Measurements from ENCODE around the gene RUBCN. TPM values are rescaled to one million over a fixed set of nuclear protein-coding genes. Genes with fewer than 3 reads are reported as not detected.
A peak's percentile ranks its signal among the peaks of the same experiment; 100 is the strongest.

RUBCN gene
- total and polyA plus RNA-seq, 9 of the 15 experiments (the other 6 are each of a cell fraction or from before 2014, with no cell fraction given), result 8.4 to 24.0 (median 11.9) TPM

DNA sequence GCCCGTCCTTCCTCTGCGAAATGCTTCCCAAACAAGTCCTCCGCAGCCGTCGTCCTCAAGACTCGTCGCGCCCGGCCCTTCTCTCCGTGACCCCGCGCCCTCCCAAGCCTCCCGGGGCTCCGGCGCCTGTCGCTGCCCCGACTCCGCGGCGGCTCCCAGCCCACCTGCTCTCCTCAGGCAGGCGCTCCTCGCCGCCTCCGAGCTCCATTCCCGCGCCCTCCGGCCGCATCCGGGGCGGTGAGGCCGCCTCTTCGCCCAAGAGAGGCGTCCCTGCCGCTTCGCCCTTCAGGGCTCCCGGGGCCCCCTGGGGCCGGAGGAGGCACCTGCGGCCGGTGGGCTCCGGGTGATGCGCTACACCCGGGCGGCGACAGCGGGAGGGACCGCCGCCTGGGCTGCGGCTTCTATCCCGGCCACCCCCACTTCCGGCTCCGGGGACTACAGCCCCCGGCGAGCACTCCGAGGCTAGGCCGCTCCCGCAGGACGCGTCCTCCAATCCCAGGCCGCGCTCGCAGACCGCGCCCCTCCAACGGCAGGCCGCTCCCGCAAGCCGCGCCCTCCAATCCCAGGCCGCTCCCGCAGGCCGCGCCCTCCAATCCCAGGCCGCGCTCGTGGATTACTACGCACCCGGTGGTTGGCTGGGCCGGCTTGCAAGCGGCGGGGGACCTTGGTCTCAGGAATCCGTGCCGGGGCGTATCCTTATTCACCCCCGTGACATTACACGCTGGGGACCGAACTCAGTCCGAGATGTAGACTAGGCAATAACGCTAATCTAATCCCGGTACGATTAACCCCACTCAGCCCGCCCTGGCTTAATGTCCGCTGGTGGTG, at the start of gene RUBCN (continued):
- TF ChIP-seq ZNF639 (CRISPR knock-in tag; conservative IDR thresholded peaks at IDR 0.05 in 1 of 2, IDR thresholded peaks at IDR 0.05 in 1 of 2) (peak in 1 of 2 experiments; percentile 40; a peak in 1 of 4 replicates), SMC3 (conservative IDR thresholded peaks at IDR 0.05; ENCODE audit: insufficient read depth, low read depth, low read length) (no peak), ZBTB40 (IDR thresholded peaks at IDR 0.05) (peak; percentile 83), ZBTB40 (CRISPR knock-in tag; IDR thresholded peaks at IDR 0.05) (no peak), CHD1 (IDR thresholded peaks at IDR 0.05; ENCODE audit: low read length) (no peak), SRSF1 (IDR thresholded peaks at IDR 0.05; ENCODE audit: low read depth, low read length) (no peak)
